K562 (cell line): Measurements from ENCODE around the gene ARSJ. TPM values are rescaled to one million over a fixed set of nuclear protein-coding genes. Genes with fewer than 3 reads are reported as not detected.

Source experiments
- ATAC-seq: fragments of 200-7000 bp; cut with Tn5 transposase; 3 replicates; pipeline ENCODE4 v1.9.1; 2020; ENCODE audit warnings: moderate library complexity
- BruUV-seq: library from RNA; stranded (reverse); fragments of 400-500 nt; replicated peaks from 2 replicates; lab custom pipeline; 2021; lab: Mats Ljungman, UMichigan
- CTCF ChIA-PET: fragments of 300-600 bp; formaldehyde crosslinking; extraction: SDS; loops from one replicate; lab custom pipeline; 2021; ENCODE audit warnings: low intra/inter-chr PET ratio; lab: Yijun Ruan, JAX
- POLR2A ChIA-PET: fragments of 300-600, 350-650 bp; sonication (Branson Sonifier 250); formaldehyde crosslinking; extraction: SDS; loops from one replicate; lab custom pipeline; 2021; ENCODE audit warnings: antibody characterized with exemption, inconsistent platforms; lab: Yijun Ruan, JAX
- DNase-seq, 4 experiments: peaks; one replicate each; pipeline versions ENCODE4 v3.0.0 to v3.0.0-alpha.2; 2011 to 2018; ENCODE audit warnings: low spot score in 3 of 4, mixed read lengths in 3 of 4; ENCODE audit errors: extremely low read depth in 1 of 4
- FAIRE-seq: peaks from 2 replicates; lab custom pipeline; 2011; peaks lifted over from hg19 to GRCh38; lab: Jason Lieb, UNC
- H2AFZ ChIP-seq: 2 replicates; pipeline ENCODE4 v1.6.0; 2011; ENCODE audit warnings: low read depth, low read length, control low read depth, inconsistent platforms
- H3K27ac ChIP-seq: fragments of 200-600 bp; 3 replicates; pipeline ENCODE4 v1.8.0; 2011; ENCODE audit warnings: low read depth, mild to moderate bottlenecking, control low read depth, inconsistent platforms, low read length, moderate library complexity, mixed read lengths; ENCODE audit errors: extremely low read depth
- H3K27me3 ChIP-seq, 2 experiments: fragments of 300-600 bp in 1 of 2; 2 replicates in 1 of 2; 3 replicates in 1 of 2; pipeline versions ENCODE4 v1.6.0 to v1.8.0; 2011; ENCODE audit warnings: inconsistent platforms in 2 of 2, low read length in 2 of 2, mild to moderate bottlenecking in 1 of 2, mixed read lengths in 1 of 2, moderate library complexity in 1 of 2; ENCODE audit not compliant: control insufficient read depth in 2 of 2, insufficient read depth in 2 of 2
- H3K36me3 ChIP-seq: fragments of 300-600 bp; 3 replicates; pipeline ENCODE4 v1.8.0; 2011; ENCODE audit warnings: mild to moderate bottlenecking, low read length, inconsistent platforms; ENCODE audit not compliant: control insufficient read depth, insufficient read depth
- H3K4me1 ChIP-seq, 2 experiments: fragments of 200-600 bp in 1 of 2; replicated peaks in 1 of 2; 2 replicates in 1 of 2; 3 replicates in 1 of 2; pipeline versions ENCODE4 v1.5.1 to v1.8.0; 2011; ENCODE audit warnings: inconsistent platforms in 2 of 2, low read length in 2 of 2, mild to moderate bottlenecking in 1 of 2, mixed read lengths in 1 of 2, moderate library complexity in 1 of 2; ENCODE audit not compliant: control insufficient read depth in 2 of 2, insufficient read depth in 2 of 2
- H3K4me2 ChIP-seq: 2 replicates; pipeline ENCODE4 v1.6.1; 2011; ENCODE audit warnings: low read length, control low read depth, inconsistent platforms, mixed read lengths; ENCODE audit not compliant: insufficient read depth
- H3K4me3 ChIP-seq: fragments of 200-600 bp; sonication (generic), shearing (Covaris generic); 2 replicates; pipeline ENCODE4 v1.5.1; 2016; ENCODE audit warnings: control low read depth, inconsistent platforms
- H3K79me2 ChIP-seq: fragments of 200-600 bp; 3 replicates; pipeline ENCODE4 v1.8.0; 2011; ENCODE audit warnings: low read length, inconsistent platforms; ENCODE audit not compliant: control insufficient read depth, insufficient read depth
- H3K9ac ChIP-seq, 2 experiments: 2 replicates each; pipeline versions ENCODE4 v1.6.0 to v1.6.1; 2011; ENCODE audit warnings: low read depth in 2 of 2, low read length in 2 of 2, control low read depth in 1 of 2, inconsistent platforms in 1 of 2, mild to moderate bottlenecking in 1 of 2, mixed read lengths in 1 of 2; ENCODE audit not compliant: insufficient read depth in 1 of 2
- H3K9me1 ChIP-seq: one replicate; pipeline ENCODE4 v1.6.0; 2011; ENCODE audit warnings: inconsistent platforms, mild to moderate bottlenecking, low read length, moderate library complexity; ENCODE audit not compliant: control insufficient read depth, insufficient read depth
- H3K9me3 ChIP-seq: replicated peaks from 2 replicates; pipeline ENCODE4 v1.5.1; 2011; ENCODE audit warnings: low read depth, low read length, inconsistent platforms; ENCODE audit not compliant: control insufficient read depth, insufficient read depth
- H4K20me1 ChIP-seq: replicated peaks from 2 replicates; pipeline ENCODE4 v1.6.1; 2011; ENCODE audit warnings: low read length, inconsistent platforms, mixed read lengths; ENCODE audit not compliant: control insufficient read depth, insufficient read depth
- ARNT ChIP-seq, 2 experiments: fragments of 450-650 bp; IDR thresholded peaks; 2 replicates each; pipeline ENCODE4 v1.6.1; 2016; ENCODE audit warnings: mild to moderate bottlenecking in 1 of 2
- CBX5 ChIP-seq: IDR thresholded peaks from 2 replicates; pipeline ENCODE4 v1.6.1; 2014; ENCODE audit warnings: low read depth, borderline replicate concordance
- RFX1 ChIP-seq: fragments of 450-650 bp; IDR thresholded peaks from 2 replicates; pipeline ENCODE4 v1.6.1; 2016; ENCODE audit warnings: mild to moderate bottlenecking, moderate library complexity
- STAG1 ChIP-seq: sonication (generic); formaldehyde crosslinking; IDR thresholded peaks from 2 replicates; pipeline ENCODE4 v1.5.0; 2020; ENCODE audit warnings: missing genetic modification reagents, borderline replicate concordance
- ZFX ChIP-seq: sonication (generic); formaldehyde crosslinking; IDR thresholded peaks from 2 replicates; pipeline ENCODE4 v1.8.0; 2022; ENCODE audit warnings: mild to moderate bottlenecking, missing genetic modification reagents, moderate library complexity
- ZNF232 ChIP-seq: sonication (generic); formaldehyde crosslinking; IDR thresholded peaks from 2 replicates; pipeline ENCODE4 v1.8.0; 2022; ENCODE audit warnings: mild to moderate bottlenecking, missing genetic modification reagents
- WGBS: fragments of 100-300 bp; shearing (Covaris generic); methylation state at CpG from one replicate; pipeline ENCODE4 v1.1.6; 2016; ENCODE audit warnings: low coverage, mixed read lengths; ENCODE audit not compliant: insufficient coverage; ENCODE audit errors: missing lambda C conversion rate; 5-methylcytosine and 5-hydroxymethylcytosine counted together
- in situ Hi-C: fragments of 300-500 bp; cut with MboI; formaldehyde crosslinking; loops from 4 replicates; pipeline ENCODE4 v1.15.0; 2018; ENCODE audit warnings: inconsistent platforms, mixed read lengths
- intact Hi-C: fragments of 100-400 bp; cut with micrococcal nuclease; formaldehyde crosslinking; loops from 2 replicates; pipeline ENCODE4 v1.14.2; 2022
- polyA plus RNA-seq, 8 experiments: library from polyadenylated mRNA; depleted of rRNA in 4 of 8; stranded (reverse) in 5 of 8; unstranded in 3 of 8; fragments of >200 nt; fragmentation: Nextera tagmentation in 2 of 8; fragmentation: Illumina TruSeq in 1 of 8; extraction: Ambion mirVana in 2 of 8; extraction: Trizol in 1 of 8; gene quantifications; 2 replicates each; pipeline versions ENCODE4 v1.2.1 to v1.2.3, GENCODE V29; 2011 to 2014; ENCODE audit warnings: inconsistent platforms in 1 of 8, missing spikeins in 1 of 8
- total RNA-seq, 7 experiments: library from RNA; depleted of rRNA in 6 of 7; stranded (reverse); fragments of >200 nt in 6 of 7; fragmentation: Illumina TruSeq in 2 of 7; extraction: Trizol in 2 of 7; gene quantifications; 2 replicates each; pipeline versions ENCODE4 v1.2.1 to v1.2.3, GENCODE V29; 2011 to 2021; ENCODE audit warnings: low replicate concordance in 1 of 7
- TF ChIP-seq, protein P1 (sequence below): fragments of 450-650 bp; formaldehyde crosslinking; IDR thresholded peaks from 2 replicates; pipeline ENCODE4 v1.4.0; 2020; ENCODE audit warnings: mild to moderate bottlenecking, moderate library complexity

ARSJ gene
- total and polyA plus RNA-seq, 9 of the 15 experiments (the other 6 are each of a cell fraction or from before 2014, with no cell fraction given), result not detected

- no peak overlapping the region for H2AFZ ChIP-seq
- POLR2A ChIA-PET, result no interaction called here
- H3K27ac ChIP-seq, result no peak overlapping the region
- no peaks in the 10 kb centered on the region for H3K27me3 ChIP-seq
- H3K9me1 ChIP-seq, result no peaks in the 10 kb centered on the region
- no peak overlapping the region for H3K4me3 ChIP-seq
- H3K4me1 ChIP-seq, result no peaks in the 10 kb centered on the region
- H3K36me3 ChIP-seq, result no peaks in the 10 kb centered on the region
- H3K79me2 ChIP-seq, result no peaks in the 10 kb centered on the region
- no peak for TF ChIP-seq STAG1 (CRISPR knock-in tag)
- 0 out of 2 replicates have a peak, but pooled peaks have one; percentile 17 for TF ChIP-seq RFX1
- no peak for TF ChIP-seq CBX5
- no peak for TF ChIP-seq ZNF232 (CRISPR knock-in tag)
- no peak overlapping the region for H3K4me2 ChIP-seq
- CTCF ChIA-PET, result no interaction called here
- DNase-seq (peak in 1 of 4 experiments; percentile 2), FAIRE-seq (no peak), ATAC-seq (no peak)
- in situ Hi-C loops (no loop called here), intact Hi-C loops (no loop called here)
- no TSS peak for BruUV-seq
- H4K20me1 ChIP-seq, result no peaks in the 10 kb centered on the region
- H3K9ac ChIP-seq, result no peak overlapping the region
- 2% methylated on average over 3 of the region's 3 CpGs for WGBS
- H3K9me3 ChIP-seq, result no peaks in the 10 kb centered on the region
Observed at GRCh38 chr4:113878668-113879067, 100.8 kb downstream of the ARSJ start.

GRCh38 chr4:113874480-113874879 lies 105.0 kb downstream of the ARSJ start:
- TF ChIP-seq, protein P1, sequence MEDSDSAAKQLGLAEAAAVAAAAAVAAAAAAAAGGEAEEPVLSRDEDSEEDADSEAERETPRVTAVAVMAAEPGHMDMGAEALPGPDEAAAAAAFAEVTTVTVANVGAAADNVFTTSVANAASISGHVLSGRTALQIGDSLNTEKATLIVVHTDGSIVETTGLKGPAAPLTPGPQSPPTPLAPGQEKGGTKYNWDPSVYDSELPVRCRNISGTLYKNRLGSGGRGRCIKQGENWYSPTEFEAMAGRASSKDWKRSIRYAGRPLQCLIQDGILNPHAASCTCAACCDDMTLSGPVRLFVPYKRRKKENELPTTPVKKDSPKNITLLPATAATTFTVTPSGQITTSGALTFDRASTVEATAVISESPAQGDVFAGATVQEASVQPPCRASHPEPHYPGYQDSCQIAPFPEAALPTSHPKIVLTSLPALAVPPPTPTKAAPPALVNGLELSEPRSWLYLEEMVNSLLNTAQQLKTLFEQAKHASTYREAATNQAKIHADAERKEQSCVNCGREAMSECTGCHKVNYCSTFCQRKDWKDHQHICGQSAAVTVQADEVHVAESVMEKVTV (CRISPR knock-in tag), result no peak
- no peak for TF ChIP-seq ARNT (IDR thresholded peaks at IDR 0.05)
- no peak for TF ChIP-seq ZFX (CRISPR knock-in tag)
- H3K4me1 ChIP-seq, result no peaks in the 10 kb centered on the region
- H3K27ac ChIP-seq, result no peak overlapping the region
- no peak for FAIRE-seq
- H3K4me3 ChIP-seq, result no peak overlapping the region
- CTCF ChIA-PET, result no interaction called here
- no peak overlapping the region for H2AFZ ChIP-seq
- POLR2A ChIA-PET, result no interaction called here
- 0% methylated on average over 1 of the region's 1 CpG for WGBS
- H3K4me2 ChIP-seq, result no peak overlapping the region
- in situ Hi-C loops (no loop called here), intact Hi-C loops (no loop called here)
- H3K27me3 ChIP-seq, result no peaks in the 10 kb centered on the region
- no peaks in the 10 kb centered on the region for H3K9me1 ChIP-seq
- no peaks in the 10 kb centered on the region for H3K36me3 ChIP-seq
- DNase-seq, result no peak
- H4K20me1 ChIP-seq, result no peaks in the 10 kb centered on the region
- no peak overlapping the region for H3K9ac ChIP-seq
- ATAC-seq, result no peak
- no TSS peak for BruUV-seq
- H3K9me3 ChIP-seq, result no peaks in the 10 kb centered on the region
- no peaks in the 10 kb centered on the region for H3K79me2 ChIP-seq
